T-helper 2 cell treated with Interferon-gamma antibody and Interleukin-4, amounts not matched to agents 100 ng/mL and 5 ng/mL, for 36 hours (primary cell): ENCODE data around the gene DLGAP4. TPM values are rescaled to one million over a fixed set of nuclear protein-coding genes. Genes with fewer than 3 reads are reported as not detected.

Experiments used
- intact Hi-C: fragments of 100-400 bp; cut with micrococcal nuclease; formaldehyde crosslinking; loops from one replicate; pipeline ENCODE4 v1.15.1; 2023
- total RNA-seq: library from RNA; stranded (reverse); gene quantifications from 2 replicates; pipeline ENCODE4 v1.2.3, GENCODE V29; 2022

DLGAP4 gene
- total RNA-seq, 1 donor from 2014 or later, result 24.0 TPM

DNA sequence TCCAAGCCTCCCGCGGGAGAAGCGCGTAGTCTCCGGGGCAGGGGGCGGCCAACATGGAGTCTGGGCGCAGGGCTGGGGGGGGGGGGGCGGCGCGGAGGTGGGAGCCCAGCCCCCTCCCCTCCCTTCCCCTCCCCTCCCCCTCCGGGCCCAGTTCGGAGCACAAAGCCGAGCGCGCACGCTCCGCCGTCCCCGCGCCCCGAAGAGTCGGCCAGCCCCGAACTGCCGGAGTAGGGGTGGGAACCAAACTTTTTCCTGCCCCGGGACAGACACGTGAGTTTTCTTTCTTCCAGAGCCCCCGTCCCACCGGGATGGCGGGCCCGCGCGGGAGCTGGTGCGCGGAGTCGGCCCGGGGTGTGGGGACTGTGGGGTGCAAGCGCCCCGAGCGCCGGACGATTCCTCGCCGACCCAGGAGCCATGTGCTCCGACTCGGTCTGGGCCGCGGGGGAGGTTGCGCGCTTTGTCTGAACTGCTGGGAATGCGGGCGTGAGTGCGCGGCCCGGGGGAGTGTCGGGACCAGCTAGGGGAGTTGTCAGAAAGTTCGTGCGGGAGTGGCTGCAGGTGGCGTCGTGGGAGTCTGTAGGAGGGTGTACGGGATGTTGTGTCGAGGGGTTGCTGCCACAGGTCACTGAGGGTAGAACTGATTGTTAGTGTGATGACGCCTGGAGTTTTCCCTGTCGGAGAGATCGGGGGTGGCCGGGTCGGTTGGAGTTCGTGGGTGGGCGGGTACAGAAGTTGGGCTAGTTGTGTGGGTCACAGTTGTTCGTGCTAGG is 268.4 kb downstream of the DLGAP4 start:
- intact Hi-C loops, result loop anchor here (1.0 to 10.0 kb wide), 4 partner anchors 8 to 107 kb away; partner anchors contain the start of gene SLA2

GRCh38 chr20:36576081-36576445 is 269.9 kb downstream of the DLGAP4 start:
- intact Hi-C loops, result loop anchor here (10.0 kb wide), 1 partner anchor 69 kb away; the partner anchor contains the start of gene SLA2

Other genes with a start within 250 kb of the DLGAP4 start
- gene EPB41L1, start 151.6 kb upstream of the DLGAP4 start, total RNA-seq, result 0.45 TPM in 1 of 2 replicates, not detected in the other
- gene AAR2, start 69.9 kb upstream of the DLGAP4 start, total RNA-seq, result 24.8 and 25.2 TPM in 2 replicates
- 2.2 and 2.5 TPM in 2 replicates for gene MYL9, start 235.2 kb downstream of the DLGAP4 start, total RNA-seq